K562 (cell line): ENCODE data around the gene ARID3A. TPM values are rescaled to one million over a fixed set of nuclear protein-coding genes. Genes with fewer than 3 reads are reported as not detected.
A peak's percentile ranks its signal among the peaks of the same experiment; 100 is the strongest.

ENCODE experiments used
- CBFB ChIP-seq: sonication (generic); formaldehyde crosslinking; IDR thresholded peaks from 2 replicates; pipeline ENCODE4 v1.4.0; 2020; ENCODE audit warnings: mild to moderate bottlenecking, missing genetic modification reagents
- CBX5 ChIP-seq: IDR thresholded peaks from 2 replicates; pipeline ENCODE4 v1.6.1; 2014; ENCODE audit warnings: low read depth, borderline replicate concordance
- LARP7 ChIP-seq: fragments of 450-650 bp; IDR thresholded peaks from 2 replicates; pipeline ENCODE4 v1.6.1; 2016
- MYNN ChIP-seq, 2 experiments: sonication (generic); formaldehyde crosslinking in 1 of 2; IDR thresholded peaks; 2 replicates each; pipeline versions ENCODE4 v1.5.0 to v1.6.1; 2016 to 2020; ENCODE audit warnings: antibody characterized with exemption in 1 of 2, missing genetic modification reagents in 1 of 2
- REST ChIP-seq, 2 experiments: fragments of 450-650 bp; formaldehyde crosslinking in 1 of 2; IDR thresholded peaks; 2 replicates each; pipeline versions ENCODE4 v1.4.0 to v1.6.1; 2014 to 2020; ENCODE audit warnings: mild to moderate bottlenecking in 2 of 2, borderline replicate concordance in 1 of 2, low read depth in 1 of 2
- RFX7 ChIP-seq: fragments of 250-450 bp; sonication (Bioruptor Pico); IDR thresholded peaks from 2 replicates; pipeline ENCODE4 v1.5.1; 2021; ENCODE audit warnings: mild to moderate bottlenecking
- ZBTB12 ChIP-seq: fragments of 250-450 bp; sonication (Bioruptor Pico); IDR thresholded peaks from 2 replicates; pipeline ENCODE4 v1.4.0; 2020
- ZNF717 ChIP-seq: fragments of 250-450 bp; sonication (Bioruptor Pico); IDR thresholded peaks from 2 replicates; pipeline ENCODE4 v1.5.0; 2021
- polyA plus RNA-seq, 8 experiments: library from polyadenylated mRNA; depleted of rRNA in 4 of 8; stranded (reverse) in 5 of 8; unstranded in 3 of 8; fragments of >200 nt; fragmentation: Nextera tagmentation in 2 of 8; fragmentation: Illumina TruSeq in 1 of 8; extraction: Ambion mirVana in 2 of 8; extraction: Trizol in 1 of 8; gene quantifications; 2 replicates each; pipeline versions ENCODE4 v1.2.1 to v1.2.3, GENCODE V29; 2011 to 2014; ENCODE audit warnings: inconsistent platforms in 1 of 8, missing spikeins in 1 of 8
- total RNA-seq, 7 experiments: library from RNA; depleted of rRNA in 6 of 7; stranded (reverse); fragments of >200 nt in 6 of 7; fragmentation: Illumina TruSeq in 2 of 7; extraction: Trizol in 2 of 7; gene quantifications; 2 replicates each; pipeline versions ENCODE4 v1.2.1 to v1.2.3, GENCODE V29; 2011 to 2021; ENCODE audit warnings: low replicate concordance in 1 of 7
- TF ChIP-seq, protein P1 (sequence below), 2 experiments: fragments of 450-650 bp; conservative IDR thresholded peaks; 2 replicates each; pipeline ENCODE4 v1.6.1; 2017; ENCODE audit warnings: mild to moderate bottlenecking in 2 of 2, moderate library complexity in 2 of 2
- TF ChIP-seq, protein P2 (sequence below), 2 experiments: IDR thresholded peaks in 1 of 2; conservative IDR thresholded peaks in 1 of 2; 2 replicates each; pipeline ENCODE4 v1.6.1; 2016; ENCODE audit warnings: low read depth in 2 of 2, mild to moderate bottlenecking in 1 of 2, missing compliant biosample characterization in 1 of 2, missing genetic modification characterization in 1 of 2, moderate library complexity in 1 of 2
- TF ChIP-seq, protein P3 (sequence below): sonication (generic); formaldehyde crosslinking; IDR thresholded peaks from 2 replicates; pipeline ENCODE4 v1.8.0; 2022; ENCODE audit warnings: mild to moderate bottlenecking, missing genetic modification reagents

ARID3A gene
- total and polyA plus RNA-seq, 9 of the 15 experiments (the other 6 are each of a cell fraction or from before 2014, with no cell fraction given) = 1.4 to 118 (median 31.2) TPM

GRCh38 chr19:954672-955494 is 29.0 kb downstream of the ARID3A start (continued):
- TF ChIP-seq REST (IDR thresholded peaks at IDR 0.05; ENCODE audit: borderline replicate concordance) (no peak), REST (CRISPR knock-in tag; IDR thresholded peaks at IDR 0.05; ENCODE audit: low read depth) (no peak), LARP7 (no peak), CBFB (CRISPR knock-in tag) (no peak), ZNF717 (no peak), RFX7 (CRISPR knock-in tag) (no peak), MYNN (IDR thresholded peaks at IDR 0.05) (peak; percentile 52; the same call in 1 of the 2 replicates), MYNN (CRISPR knock-in tag; IDR thresholded peaks at IDR 0.05) (no peak), ZBTB12 (CRISPR knock-in tag) (no peak; the same call in 1 of the 2 replicates), CBX5 (no peak)
- TF ChIP-seq, protein P1, sequence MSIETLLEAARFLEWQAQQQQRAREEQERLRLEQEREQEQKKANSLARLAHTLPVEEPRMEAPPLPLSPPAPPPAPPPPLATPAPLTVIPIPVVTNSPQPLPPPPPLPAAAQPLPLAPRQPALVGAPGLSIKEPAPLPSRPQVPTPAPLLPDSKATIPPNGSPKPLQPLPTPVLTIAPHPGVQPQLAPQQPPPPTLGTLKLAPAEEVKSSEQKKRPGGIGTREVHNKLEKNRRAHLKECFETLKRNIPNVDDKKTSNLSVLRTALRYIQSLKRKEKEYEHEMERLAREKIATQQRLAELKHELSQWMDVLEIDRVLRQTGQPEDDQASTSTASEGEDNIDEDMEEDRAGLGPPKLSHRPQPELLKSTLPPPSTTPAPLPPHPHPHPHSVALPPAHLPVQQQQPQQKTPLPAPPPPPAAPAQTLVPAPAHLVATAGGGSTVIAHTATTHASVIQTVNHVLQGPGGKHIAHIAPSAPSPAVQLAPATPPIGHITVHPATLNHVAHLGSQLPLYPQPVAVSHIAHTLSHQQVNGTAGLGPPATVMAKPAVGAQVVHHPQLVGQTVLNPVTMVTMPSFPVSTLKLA (conservative IDR thresholded peaks at IDR 0.05) = peak in 1 of 2 experiments; percentile 69; a peak in 3 of 4 replicates
- TF ChIP-seq, protein P2, sequence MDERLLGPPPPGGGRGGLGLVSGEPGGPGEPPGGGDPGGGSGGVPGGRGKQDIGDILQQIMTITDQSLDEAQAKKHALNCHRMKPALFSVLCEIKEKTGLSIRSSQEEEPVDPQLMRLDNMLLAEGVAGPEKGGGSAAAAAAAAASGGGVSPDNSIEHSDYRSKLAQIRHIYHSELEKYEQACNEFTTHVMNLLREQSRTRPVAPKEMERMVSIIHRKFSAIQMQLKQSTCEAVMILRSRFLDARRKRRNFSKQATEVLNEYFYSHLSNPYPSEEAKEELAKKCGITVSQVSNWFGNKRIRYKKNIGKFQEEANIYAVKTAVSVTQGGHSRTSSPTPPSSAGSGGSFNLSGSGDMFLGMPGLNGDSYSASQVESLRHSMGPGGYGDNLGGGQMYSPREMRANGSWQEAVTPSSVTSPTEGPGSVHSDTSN (CRISPR knock-in tag; IDR thresholded peaks at IDR 0.05; ENCODE audit: low read depth) = no peak
- TF ChIP-seq, protein P2 (tag; conservative IDR thresholded peaks at IDR 0.05; ENCODE audit: low read depth) = no peak
- TF ChIP-seq, protein P3, sequence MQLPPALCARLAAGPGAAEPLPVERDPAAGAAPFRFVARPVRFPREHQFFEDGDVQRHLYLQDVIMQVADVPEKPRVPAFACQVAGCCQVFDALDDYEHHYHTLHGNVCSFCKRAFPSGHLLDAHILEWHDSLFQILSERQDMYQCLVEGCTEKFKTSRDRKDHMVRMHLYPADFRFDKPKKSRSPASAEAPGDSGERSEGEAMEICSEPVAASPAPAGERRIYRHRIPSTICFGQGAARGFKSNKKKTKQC (CRISPR knock-in tag) = no peak
